NCI-H510A (cell line): ENCODE results near the gene OTUD4.
"Not testable (repeated sequence)": the region's sequence is repeated elsewhere in the genome, so short reads cannot be mapped to it uniquely, and the experiment has no call there.

Experiments
- DNase-seq: peaks from one replicate; lab custom pipeline; 2025; lab: John Stamatoyannopoulos, UW

Gene OTUD4, protein sequence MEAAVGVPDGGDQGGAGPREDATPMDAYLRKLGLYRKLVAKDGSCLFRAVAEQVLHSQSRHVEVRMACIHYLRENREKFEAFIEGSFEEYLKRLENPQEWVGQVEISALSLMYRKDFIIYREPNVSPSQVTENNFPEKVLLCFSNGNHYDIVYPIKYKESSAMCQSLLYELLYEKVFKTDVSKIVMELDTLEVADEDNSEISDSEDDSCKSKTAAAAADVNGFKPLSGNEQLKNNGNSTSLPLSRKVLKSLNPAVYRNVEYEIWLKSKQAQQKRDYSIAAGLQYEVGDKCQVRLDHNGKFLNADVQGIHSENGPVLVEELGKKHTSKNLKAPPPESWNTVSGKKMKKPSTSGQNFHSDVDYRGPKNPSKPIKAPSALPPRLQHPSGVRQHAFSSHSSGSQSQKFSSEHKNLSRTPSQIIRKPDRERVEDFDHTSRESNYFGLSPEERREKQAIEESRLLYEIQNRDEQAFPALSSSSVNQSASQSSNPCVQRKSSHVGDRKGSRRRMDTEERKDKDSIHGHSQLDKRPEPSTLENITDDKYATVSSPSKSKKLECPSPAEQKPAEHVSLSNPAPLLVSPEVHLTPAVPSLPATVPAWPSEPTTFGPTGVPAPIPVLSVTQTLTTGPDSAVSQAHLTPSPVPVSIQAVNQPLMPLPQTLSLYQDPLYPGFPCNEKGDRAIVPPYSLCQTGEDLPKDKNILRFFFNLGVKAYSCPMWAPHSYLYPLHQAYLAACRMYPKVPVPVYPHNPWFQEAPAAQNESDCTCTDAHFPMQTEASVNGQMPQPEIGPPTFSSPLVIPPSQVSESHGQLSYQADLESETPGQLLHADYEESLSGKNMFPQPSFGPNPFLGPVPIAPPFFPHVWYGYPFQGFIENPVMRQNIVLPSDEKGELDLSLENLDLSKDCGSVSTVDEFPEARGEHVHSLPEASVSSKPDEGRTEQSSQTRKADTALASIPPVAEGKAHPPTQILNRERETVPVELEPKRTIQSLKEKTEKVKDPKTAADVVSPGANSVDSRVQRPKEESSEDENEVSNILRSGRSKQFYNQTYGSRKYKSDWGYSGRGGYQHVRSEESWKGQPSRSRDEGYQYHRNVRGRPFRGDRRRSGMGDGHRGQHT

DNA sequence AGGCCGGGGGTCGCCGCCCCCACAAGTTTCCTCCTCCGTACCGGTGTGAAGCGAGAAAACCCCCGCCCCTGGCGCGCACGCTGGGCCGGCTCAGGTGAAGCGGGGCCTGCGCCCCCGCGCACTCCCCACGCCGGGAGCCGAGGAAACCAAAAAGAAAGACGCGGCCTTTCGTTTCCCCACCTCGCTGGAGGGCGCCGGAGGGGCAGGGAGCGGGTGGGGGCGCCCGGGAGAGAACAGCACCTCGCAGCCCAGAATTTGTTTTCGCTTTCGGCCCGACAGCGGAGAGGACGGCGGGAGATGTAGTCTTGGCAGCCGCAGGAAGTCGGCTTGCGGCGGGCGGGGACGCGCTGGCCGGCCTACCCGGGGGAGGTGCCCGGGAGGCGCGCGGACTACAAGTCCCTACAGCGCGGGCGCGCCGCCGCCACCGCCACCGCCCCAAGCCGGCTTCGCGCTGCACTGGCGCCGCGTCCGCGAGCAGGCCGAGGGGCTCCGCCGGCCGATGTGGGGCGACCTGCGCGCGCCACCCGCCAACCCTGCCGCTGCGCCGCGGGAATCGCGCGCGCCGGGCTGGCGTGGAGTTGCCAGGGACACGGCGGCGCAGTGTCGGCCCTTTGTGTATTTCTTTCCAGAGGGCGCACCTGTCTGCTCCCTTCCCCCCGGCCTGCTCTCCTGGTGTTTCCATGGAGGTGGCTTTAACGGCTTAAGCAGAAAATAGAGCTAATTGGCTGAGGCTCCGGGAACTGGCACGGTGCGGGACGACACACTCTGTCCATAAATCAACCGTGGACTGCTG is at the start of gene OTUD4:
Gene OTUD4, minus strand, starts transcription at position 292 of the 793 bp plus-strand sequence. CDS start 616 bp downstream, outside the sequence.
- DNase-seq: peak; percentile 68

DNA sequence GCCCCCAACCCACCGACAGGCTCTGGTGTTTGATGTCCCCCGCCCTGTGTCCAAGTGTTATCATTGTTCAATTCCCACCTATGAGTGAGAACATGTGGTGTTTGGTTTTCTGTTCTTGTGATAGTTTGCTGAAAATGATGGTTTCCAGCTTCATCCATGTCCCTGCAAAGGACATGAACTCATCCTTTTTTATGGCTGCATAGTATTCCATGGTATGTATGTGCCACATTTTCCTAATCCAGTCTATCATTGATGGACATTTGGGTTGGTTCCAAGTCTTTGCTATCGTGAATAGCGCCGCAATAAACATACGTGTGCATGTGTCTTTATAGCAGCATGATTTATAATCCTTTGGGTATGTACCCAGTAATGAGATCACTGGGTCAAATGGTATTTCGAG is 42.8 kb upstream of the OTUD4 start:
- DNase-seq: not testable (repeated sequence)

DNA sequence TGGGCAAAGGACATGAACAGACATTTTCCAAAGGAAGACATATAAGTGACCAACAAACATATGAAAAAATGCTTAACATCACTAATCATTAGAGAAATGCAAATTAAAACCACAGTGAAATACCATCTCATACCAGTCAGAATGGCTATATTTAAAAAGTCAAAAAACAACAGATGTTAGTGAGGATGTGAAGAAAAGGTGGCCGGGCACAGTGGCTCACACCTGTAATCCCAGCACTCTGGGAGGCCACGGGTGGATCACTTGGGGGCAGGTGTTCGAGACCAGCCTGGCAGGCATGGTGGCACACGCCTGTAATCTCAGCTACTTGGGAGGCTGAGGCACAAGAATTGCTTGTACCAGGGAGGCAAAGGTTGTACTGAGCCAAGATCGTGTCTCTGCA is 41.1 kb upstream of the OTUD4 start:
- not testable (repeated sequence) for DNase-seq

DNA sequence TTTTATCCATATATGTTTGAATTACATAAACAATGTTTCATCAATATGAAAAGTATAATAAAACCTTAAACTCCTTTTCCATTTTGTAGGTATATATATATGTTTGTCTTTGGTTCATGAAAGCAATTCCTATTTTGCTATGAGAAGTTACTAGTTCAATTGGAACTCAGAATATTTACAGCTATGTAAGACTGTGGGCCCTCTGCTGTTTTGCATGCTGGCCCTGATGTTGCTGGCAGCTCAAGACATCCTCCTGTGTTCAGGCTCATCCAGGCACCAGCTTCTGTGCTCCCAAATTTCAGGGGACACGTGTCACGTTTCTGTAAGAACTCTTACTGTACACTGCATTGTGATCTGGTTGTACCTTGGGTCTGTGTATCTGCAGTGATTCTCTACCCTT is 38.7 kb upstream of the OTUD4 start:
- no peak for DNase-seq

DNA sequence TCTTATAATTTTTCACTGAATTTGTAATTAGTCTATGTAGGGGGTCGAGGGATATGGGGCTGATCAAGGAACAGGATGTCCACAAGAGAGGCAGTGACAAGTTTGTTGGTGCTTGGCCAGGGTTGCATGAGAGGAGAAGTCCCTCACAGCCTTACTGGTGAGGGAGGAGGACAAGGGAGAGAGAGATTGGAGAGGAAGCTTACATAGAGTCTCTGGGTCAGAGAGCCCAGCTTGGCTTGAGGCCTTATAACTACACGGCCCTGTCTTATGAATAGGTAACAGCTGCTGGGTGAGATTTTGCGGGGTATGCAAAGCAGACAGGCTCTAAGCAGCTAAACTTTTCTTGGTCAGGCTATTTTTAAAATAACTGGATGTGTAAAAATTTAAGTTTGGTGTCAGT is 37.9 kb upstream of the OTUD4 start:
- no peak for DNase-seq

DNA sequence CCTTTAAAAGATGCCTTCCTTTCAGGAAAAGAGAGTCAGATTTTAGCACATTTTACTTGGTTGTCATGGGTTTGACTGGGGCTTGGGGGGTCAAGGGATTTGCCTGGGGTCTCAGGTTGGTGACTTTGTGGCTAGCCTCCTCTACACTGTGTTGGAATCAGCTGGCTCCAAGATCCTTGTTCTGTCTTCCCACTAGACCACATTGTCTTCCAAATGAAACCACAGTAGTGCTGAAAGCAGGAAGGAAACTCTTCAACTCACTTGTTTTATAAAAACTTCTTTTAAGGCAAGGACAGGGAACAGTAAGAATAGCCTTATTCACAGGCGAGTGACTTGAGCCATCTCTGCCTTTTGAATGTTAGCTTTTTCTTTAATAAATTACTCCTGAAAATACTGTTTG is 37.0 kb upstream of the OTUD4 start:
- DNase-seq: no peak

DNA sequence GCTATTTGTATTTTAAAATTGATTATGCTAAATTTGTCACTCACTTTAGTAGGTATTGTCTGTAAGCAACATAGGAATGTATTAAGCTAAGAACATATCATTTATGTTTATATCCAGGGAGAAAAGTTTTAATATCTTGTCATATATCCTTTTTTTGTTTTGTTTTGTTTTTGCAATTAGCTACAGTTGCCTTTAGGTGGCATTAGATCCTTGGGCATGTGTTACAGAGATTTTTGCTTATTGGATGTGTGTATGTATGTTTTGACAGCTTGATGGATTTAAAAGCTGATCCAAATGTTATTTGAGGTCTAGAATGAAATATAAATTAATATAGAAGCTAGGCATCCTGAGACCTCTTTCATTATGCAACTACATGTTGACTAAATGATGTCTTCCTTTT is 36.1 kb upstream of the OTUD4 start:
- no peak for DNase-seq

DNA sequence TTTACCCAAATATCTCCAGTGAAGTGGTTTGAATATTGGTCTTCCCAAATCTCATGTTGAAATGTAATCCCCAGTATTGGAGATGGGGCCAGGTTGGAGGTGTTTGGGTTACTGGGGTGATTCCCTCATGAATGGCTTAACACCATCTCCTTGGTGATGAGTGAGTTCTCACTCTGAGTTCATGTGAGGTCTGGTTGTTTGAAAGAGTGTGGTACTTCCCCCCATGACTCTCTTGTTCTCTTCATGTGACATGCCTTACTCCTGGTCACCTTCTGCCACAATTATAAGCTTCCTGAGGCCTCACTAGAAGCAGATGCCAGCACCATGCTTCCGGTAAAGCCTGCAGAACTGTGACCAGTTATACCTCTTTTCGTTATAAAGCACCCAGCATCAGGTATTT is 32.9 kb upstream of the OTUD4 start:
- DNase-seq: no peak

DNA sequence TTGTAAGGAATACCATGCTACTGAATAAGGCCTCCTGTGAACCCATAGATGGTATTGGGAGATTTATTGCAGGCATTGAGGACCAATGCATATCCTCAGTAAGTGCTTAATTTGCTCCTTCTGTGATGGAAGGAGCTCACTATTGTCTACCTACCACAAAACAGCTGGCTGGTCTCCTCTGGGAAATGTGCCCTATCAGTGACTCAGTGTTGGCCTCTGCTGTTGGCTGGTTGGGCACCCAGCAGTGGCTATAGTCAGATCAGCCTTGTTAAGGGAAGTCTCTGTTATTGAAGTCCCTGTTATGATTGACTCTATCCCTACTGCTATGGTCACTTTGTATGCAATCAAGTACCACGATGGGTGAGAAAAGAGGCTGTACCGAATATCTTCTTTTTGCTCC is 27.5 kb upstream of the OTUD4 start:
- DNase-seq: no peak

DNA sequence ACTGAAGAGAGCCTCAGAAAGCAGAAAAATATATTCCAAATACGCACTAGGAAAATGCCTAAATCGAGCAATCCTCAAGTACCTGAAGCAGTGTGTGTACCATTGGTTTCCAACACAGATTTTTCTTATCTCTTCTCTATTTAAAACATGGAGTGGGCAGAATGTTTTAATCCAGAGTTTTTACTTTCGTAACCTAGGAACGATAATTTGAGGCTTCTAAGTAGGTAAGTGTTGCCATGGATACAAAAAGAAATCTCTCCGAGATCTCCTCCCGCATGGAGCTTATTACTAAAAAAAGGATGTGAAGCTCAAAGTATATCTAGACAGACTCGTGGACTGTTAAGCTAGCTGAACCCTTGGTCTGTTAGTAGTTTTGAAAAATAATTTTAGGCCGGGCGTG is 23.0 kb upstream of the OTUD4 start:
- no peak for DNase-seq

DNA sequence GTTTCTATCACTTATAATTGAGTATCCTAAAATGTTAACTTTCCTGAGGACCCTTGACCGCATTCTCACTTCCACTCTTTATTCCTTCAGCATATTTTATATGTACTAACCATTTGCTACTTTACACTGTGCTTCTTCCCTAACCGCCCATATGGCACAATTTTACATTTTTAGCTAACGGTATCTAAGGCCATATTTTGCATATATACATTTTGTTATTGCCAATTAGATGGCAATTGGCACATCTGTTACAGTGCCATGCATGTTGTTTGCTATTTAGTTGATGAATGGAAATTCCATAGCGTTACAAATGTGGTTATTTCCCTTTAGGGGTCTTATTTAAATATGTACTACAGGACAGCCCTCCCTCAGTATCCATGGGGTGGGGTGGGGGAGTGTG is 20.0 kb upstream of the OTUD4 start:
- DNase-seq: no peak

DNA sequence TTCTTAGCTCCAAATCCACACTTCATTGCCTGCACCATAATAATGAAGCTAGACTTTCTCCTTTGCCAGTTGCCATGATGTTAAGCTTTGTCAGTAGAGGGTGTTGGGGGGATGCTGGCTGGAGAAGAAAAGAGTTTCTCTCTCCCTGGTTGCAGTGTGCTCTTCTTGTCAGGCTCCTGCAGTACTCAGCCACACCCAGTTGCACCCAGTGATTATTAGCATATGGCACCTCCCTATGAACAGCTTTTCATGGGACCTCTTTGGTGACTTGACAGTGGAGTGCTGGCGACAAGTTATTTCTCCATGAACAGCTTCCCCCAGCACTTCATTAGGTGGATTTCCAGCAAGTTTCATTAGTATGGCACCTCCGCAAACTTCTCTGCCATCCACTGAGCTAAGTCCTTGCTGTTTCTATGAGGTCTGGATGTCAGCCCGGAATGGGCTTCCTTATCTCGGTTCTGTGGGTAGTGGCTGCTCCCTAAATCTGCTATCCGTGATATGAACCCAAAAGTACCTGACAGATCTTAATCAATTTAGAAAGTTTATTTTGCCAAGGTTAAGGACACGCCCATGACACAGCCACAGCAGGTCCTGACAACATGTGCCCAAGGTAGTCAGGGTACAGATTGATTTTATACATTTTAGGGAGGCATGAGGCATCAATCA is 18.8 kb upstream of the OTUD4 start:
- DNase-seq: no peak

DNA sequence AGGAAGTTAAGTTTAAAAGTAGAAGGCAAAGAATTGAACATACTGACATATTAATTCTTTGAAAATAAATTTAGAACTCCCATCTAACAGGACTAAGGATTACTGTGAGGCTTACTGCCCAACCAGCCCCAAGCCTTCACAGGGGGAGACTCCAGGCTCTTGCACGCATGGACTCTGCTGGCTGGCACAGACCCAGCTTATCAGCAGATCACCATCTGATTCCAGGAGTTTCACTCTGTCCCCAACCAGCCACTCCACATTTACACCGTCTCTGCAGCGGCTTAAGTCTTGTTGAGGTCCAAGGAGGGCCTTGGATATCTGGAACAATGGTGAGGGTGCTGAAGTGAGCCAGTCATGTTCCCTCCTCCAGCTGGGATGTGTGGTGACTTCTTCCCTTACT is 16.4 kb upstream of the OTUD4 start:
- DNase-seq: no peak

DNA sequence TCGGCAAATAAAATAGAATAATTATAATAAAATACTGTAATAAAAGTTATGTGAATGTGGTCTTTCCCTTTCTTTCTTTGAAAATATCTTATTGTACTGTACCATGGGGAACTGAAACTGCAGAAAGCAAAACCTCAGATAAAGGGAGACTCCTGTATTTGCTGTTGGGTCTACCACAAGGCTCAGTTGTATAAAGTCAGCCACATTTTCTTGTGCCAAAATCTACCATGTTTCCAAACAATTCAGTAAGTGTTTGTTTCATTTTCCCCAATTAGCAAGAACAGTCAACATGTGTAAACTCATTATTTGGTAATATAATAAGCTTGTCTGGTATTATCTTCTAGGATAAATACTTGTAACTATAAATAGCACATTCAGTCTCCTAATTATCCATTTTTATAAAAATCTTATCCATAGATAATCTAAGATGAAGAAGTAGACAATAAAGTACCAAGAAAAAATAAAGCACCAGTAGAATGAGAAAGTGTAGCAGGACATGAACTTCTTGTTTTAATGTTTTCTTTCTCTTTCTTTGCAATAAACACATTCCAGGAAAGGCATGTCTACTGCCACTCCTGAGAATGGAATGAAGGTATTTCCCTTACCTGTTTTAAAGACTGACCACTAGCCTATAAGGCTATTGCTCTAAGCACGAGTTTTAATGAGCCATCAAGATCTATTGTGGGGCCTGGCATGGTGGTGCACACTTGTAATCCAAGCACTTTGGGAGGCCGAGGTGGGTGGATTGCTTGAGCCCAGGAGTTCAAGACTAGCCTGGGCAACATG is 15.0 kb upstream of the OTUD4 start:
- no peak for DNase-seq

DNA sequence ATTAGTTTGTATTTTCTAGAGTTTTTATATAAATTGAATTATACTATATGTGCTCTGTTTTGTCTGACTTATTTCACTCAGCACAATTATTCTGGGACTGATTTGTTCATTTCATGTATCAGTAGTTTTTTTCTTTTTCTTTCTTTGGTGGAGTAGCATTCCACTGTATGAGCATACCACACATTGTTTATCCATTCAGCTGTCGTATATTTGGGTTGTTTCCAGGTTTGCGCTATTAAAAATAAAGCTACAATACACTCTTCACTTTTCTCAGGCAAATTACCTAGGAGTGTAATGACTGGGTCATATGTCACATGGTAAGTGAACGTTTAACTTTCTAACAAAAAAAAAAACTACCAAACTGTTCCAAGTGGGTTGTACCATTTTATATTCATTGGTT is 9.6 kb upstream of the OTUD4 start:
- DNase-seq: no peak

DNA sequence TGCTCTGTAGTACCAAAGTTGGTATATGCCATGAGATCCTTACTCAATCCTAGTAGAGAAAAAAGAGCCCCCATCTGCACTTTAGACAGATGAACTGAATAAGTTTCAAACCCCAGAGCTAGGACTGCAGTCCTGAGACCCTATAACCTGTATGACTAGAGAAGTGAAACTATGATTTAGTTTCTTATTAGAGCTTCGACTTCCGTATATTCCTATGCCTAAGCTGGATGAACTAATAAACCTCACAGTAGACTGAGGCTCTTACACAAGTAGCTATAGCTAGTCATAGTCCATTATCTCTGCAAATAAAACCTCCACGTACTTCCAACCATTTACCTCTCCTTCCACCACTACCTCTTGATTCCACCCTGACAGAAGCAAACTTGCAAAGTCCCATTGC is 6.3 kb upstream of the OTUD4 start:
- DNase-seq: no peak

DNA sequence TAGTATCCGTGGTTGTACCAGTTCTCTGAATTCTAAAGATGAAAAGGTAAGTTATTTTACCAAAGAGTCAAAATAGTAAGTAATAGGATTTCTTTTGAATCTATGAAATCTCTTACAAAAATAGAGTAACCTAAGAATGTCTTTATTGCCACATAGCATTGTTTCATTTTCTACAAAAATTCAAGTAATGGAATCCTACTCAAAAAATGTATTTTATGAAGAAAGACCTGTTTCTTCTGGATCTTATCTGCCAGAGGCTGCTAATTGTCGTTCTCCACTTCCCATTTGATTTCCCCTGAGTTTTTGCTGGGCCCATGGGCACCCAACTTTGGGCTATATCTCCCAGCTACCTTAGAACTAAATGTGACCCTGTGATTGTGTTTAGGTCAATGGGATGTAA is 3.2 kb upstream of the OTUD4 start:
- DNase-seq: no peak

DNA sequence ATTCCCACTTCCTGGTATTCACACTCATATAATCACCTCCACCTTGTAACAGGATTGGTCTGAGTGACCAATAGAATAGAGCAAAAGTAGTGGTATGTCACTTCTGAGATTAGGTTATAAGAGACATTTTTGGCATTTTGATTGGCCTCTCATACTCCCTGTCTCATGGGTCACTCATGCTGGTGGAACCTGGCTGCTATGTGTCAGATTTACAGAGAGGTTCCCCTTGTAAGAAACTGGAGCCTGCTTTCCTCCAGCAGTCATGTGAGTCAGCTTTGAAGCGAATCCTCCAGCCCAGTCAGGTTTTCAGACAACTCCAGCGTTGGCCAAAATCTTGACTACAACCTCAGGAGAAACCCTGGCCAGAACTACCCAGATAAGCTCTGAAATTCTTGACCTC is 2.6 kb upstream of the OTUD4 start:
- DNase-seq: no peak

DNA sequence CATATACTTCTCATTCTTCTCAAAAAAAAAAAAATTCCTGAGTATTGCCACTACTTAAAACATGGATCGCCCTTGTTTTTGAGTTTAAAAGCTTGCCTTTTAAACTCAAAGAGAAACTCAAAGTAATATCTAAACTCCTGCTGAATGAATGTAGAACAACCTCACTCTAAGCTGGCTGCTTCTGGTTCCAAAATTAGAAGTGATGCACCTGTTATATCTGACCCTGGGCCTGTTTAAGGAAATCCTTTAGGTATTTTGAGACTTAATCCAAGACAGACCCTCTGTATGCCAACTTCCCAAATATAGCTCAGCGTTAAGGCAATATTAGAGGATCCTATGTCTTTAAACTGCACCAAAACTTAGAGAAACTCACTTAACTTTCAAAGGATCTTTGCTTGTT is 1.8 kb upstream of the OTUD4 start:
- no peak for DNase-seq

DNA sequence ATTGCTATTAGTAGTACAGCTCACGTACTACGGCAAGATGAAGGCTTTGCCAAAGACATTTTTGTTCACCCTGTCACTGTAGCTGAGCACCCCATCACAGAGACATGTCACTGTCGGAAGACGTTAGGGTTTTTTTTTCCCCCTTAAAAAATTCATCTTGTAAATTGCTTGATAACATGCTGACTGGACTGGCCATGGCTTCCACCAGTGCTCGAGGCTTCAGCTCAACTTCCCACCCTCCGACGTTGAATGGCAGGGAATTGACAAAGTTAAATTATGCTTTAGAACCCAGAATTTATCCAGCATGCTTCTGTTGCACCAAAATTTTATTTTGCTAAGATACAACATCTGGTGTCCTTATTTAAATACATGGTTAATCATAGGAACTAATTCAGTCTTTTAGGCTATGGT is 707 bp upstream of the OTUD4 start:
- no peak for DNase-seq

DNA sequence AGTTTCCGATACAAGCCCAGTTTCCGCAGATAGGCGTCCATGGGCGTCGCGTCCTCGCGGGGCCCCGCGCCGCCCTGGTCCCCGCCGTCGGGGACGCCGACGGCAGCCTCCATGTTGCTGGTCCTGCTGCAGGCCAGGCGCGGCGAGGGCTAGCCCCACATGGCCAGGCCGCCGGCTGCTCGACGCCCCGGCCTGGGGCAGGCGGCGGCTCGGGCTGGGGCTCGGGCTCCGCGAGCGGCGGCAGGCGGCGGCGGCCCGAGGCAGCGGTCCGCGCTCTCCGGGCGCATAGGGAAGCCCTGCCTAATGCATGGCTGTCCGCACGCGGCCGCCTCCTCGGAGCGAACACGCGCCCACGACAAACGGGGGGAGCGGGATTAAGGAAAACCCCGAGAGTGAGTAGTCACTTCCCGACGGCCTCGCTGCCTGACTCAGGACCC is 510 bp downstream of the OTUD4 start:
- not testable (repeated sequence) for DNase-seq
